Measurements from ENCODE around the gene NECTIN3.

The NECTIN3 gene

DNA sequence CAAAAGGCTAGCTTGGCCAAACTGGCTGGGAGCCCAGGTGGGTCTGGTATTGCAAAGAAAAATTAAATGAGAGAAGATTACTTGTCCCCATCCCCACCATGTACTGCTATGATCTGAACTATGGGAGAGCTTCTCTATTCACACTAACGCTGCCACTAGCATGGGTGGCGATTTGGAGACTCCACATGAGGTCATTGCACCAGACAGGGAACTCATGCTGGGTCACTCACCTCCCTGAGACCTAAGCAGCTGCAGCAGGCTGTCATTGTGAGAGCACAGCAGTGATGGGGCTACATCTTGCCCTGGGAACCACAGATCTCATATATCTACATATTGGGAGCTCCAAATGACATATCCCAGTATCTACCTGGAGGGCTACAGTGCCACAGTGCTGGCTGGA lies 36.3 kb upstream of the NECTIN3 start:
- no peak for TF ChIP-seq CTCF (IDR thresholded peaks at IDR 0.05; ENCODE audit: low read depth, low read length, missing control alignments)
- Histone ChIP-seq H3K4me3 (ENCODE audit: low read depth, low read length) (no peak overlapping the region), H3K36me3 (replicated peaks) (no peaks in the 10 kb centered on the region), H3K27me3 (replicated peaks) (no peaks in the 10 kb centered on the region), H3K27ac (no peak overlapping the region)
- in situ Hi-C loops (cut with HindIII; ENCODE audit: low pct_ligation_motif_present, low sequenced_read_pairs) = no loop called here
- DNase-seq = no peak

DNA sequence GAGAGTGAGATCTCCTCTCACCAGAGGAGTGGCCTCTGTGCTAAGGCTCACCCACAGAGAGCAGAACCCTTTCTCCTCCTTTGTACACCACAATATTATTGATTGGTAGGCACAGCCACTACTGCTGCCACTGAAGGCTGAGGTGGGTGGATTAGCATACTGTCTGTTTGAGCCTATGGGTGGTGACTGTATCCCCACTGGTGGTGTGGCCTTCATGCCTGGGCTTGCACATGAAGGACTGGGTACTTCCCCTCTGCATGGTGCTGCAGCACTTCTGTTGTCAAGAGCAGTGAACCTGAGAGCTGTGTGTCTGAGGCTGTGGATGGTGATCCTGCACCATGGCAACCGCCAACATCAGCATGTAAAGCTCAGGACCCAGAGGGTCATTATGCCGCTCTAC lies 35.7 kb upstream of the NECTIN3 start:
- in situ Hi-C loops (cut with HindIII; ENCODE audit: low pct_ligation_motif_present, low sequenced_read_pairs) = no loop called here
- Histone ChIP-seq H3K4me3 (ENCODE audit: low read depth, low read length) (no peak overlapping the region), H3K36me3 (replicated peaks) (no peaks in the 10 kb centered on the region), H3K27ac (no peak overlapping the region), H3K27me3 (replicated peaks) (no peaks in the 10 kb centered on the region)
- TF ChIP-seq CTCF (IDR thresholded peaks at IDR 0.05; ENCODE audit: low read depth, low read length, missing control alignments) = no peak
- DNase-seq = no peak

GRCh38 chr3:111040959-111041358 lies 30.7 kb upstream of the NECTIN3 start:
- H3K36me3 ChIP-seq (replicated peaks) = no peaks in the 10 kb centered on the region
- no peak overlapping the region for H3K4me3 ChIP-seq (ENCODE audit: low read depth, low read length)
- H3K27ac ChIP-seq = no peak overlapping the region
- H3K27me3 ChIP-seq (replicated peaks) = no peaks in the 10 kb centered on the region
- in situ Hi-C loops (cut with HindIII; ENCODE audit: low pct_ligation_motif_present, low sequenced_read_pairs) = no loop called here
- no peak for DNase-seq
- TF ChIP-seq CTCF (IDR thresholded peaks at IDR 0.05; ENCODE audit: low read depth, low read length, missing control alignments) = no peak

DNA sequence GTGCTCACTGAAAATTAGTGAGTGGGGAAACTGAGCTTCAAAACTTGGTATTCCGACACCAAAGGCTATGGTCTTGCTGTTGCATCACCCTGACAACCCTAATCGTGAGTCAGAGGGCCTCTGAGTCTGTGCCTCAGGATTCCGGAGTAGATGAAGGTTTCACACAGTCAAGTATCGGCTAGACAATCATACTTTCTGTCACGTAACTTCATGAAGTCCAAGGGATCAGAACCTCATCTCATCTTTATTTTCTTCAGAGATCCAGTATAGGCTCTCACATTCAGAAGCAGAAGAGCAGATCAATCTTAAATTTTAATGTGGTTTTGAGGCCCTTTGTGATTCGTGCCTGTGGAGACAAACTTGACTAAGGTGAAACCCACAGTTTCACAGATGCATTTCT lies 26.1 kb upstream of the NECTIN3 start:
- Histone ChIP-seq H3K36me3 (replicated peaks) (no peaks in the 10 kb centered on the region), H3K27ac (no peak overlapping the region), H3K27me3 (replicated peaks) (no peaks in the 10 kb centered on the region), H3K4me3 (ENCODE audit: low read depth, low read length) (no peak overlapping the region)
- no peak for TF ChIP-seq CTCF (IDR thresholded peaks at IDR 0.05; ENCODE audit: low read depth, low read length, missing control alignments)
- in situ Hi-C loops (cut with HindIII; ENCODE audit: low pct_ligation_motif_present, low sequenced_read_pairs) = no loop called here
- DNase-seq = peak; percentile 34

GRCh38 chr3:111047042-111047441 lies 24.6 kb upstream of the NECTIN3 start:
- TF ChIP-seq CTCF (IDR thresholded peaks at IDR 0.05; ENCODE audit: low read depth, low read length, missing control alignments) = no peak
- in situ Hi-C loops (cut with HindIII; ENCODE audit: low pct_ligation_motif_present, low sequenced_read_pairs) = no loop called here
- Histone ChIP-seq H3K27ac (no peak overlapping the region), H3K36me3 (replicated peaks) (no peaks in the 10 kb centered on the region), H3K27me3 (replicated peaks) (no peaks in the 10 kb centered on the region), H3K4me3 (ENCODE audit: low read depth, low read length) (no peak overlapping the region)
- no peak for DNase-seq

DNA sequence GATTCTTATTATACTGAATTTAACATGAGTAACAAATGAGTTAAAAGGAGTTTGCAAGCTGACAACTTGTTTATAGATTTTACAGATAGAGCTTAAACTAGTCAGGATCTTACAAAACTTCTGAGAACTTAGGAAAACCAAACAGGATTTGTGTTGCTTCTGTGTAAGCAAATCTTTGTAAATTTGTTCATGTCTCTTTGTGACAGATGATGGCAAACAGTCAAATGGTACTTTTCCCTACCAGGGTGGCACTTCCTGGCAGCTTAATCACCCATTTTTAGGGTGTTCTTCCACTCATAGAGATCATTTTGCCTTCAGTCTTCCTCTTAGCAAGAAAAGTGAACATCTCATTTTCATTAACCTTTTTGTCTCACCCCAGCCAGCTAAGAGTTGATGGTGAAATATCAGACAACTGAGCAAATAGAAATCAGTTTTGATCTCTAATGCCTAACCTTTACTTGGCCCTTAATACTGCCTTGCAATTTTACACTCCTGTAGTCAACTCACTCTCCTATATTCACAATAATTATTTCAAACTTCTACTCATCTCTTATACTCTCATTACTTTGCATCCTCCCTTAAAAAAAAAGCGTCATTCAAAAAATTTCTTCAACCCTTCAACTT lies 23.7 kb upstream of the NECTIN3 start:
- H3K36me3 ChIP-seq (replicated peaks) = no peaks in the 10 kb centered on the region
- in situ Hi-C loops (cut with HindIII; ENCODE audit: low pct_ligation_motif_present, low sequenced_read_pairs) = no loop called here

More for the DNA sequence above, 23.7 kb upstream of the NECTIN3 start:
- Histone ChIP-seq H3K27ac (no peak overlapping the region), H3K4me3 (ENCODE audit: low read depth, low read length) (no peak overlapping the region), H3K27me3 (replicated peaks) (no peaks in the 10 kb centered on the region)
- TF ChIP-seq CTCF (IDR thresholded peaks at IDR 0.05; ENCODE audit: low read depth, low read length, missing control alignments) = no peak
- no peak for DNase-seq

Measured in brain microvascular endothelial cell (primary cell).